K562 (cell line): ENCODE measurements around the gene SELPLG. TPM values are rescaled to one million over a fixed set of nuclear protein-coding genes. Genes with fewer than 3 reads are reported as not detected.

Experiments
- ATAC-seq: fragments of 200-7000 bp; cut with Tn5 transposase; 3 replicates; pipeline ENCODE4 v1.9.1; 2020; ENCODE audit warnings: moderate library complexity
- BruUV-seq: library from RNA; stranded (reverse); fragments of 400-500 nt; replicated peaks from 2 replicates; lab custom pipeline; 2021; lab: Mats Ljungman, UMichigan
- CTCF ChIA-PET: fragments of 300-600 bp; formaldehyde crosslinking; extraction: SDS; loops from one replicate; lab custom pipeline; 2021; ENCODE audit warnings: low intra/inter-chr PET ratio; lab: Yijun Ruan, JAX
- POLR2A ChIA-PET: fragments of 300-600, 350-650 bp; sonication (Branson Sonifier 250); formaldehyde crosslinking; extraction: SDS; loops from one replicate; lab custom pipeline; 2021; ENCODE audit warnings: antibody characterized with exemption, inconsistent platforms; lab: Yijun Ruan, JAX
- DNase-seq, 4 experiments: peaks; one replicate each; pipeline versions ENCODE4 v3.0.0 to v3.0.0-alpha.2; 2011 to 2018; ENCODE audit warnings: low spot score in 3 of 4, mixed read lengths in 3 of 4; ENCODE audit errors: extremely low read depth in 1 of 4
- FAIRE-seq: peaks from 2 replicates; lab custom pipeline; 2011; peaks lifted over from hg19 to GRCh38; lab: Jason Lieb, UNC
- H2AFZ ChIP-seq: 2 replicates; pipeline ENCODE4 v1.6.0; 2011; ENCODE audit warnings: low read depth, low read length, control low read depth, inconsistent platforms
- H3K27ac ChIP-seq: fragments of 200-600 bp; 3 replicates; pipeline ENCODE4 v1.8.0; 2011; ENCODE audit warnings: low read depth, mild to moderate bottlenecking, control low read depth, inconsistent platforms, low read length, moderate library complexity, mixed read lengths; ENCODE audit errors: extremely low read depth
- H3K27me3 ChIP-seq, 2 experiments: fragments of 300-600 bp in 1 of 2; 2 replicates in 1 of 2; 3 replicates in 1 of 2; pipeline versions ENCODE4 v1.6.0 to v1.8.0; 2011; ENCODE audit warnings: inconsistent platforms in 2 of 2, low read length in 2 of 2, mild to moderate bottlenecking in 1 of 2, mixed read lengths in 1 of 2, moderate library complexity in 1 of 2; ENCODE audit not compliant: control insufficient read depth in 2 of 2, insufficient read depth in 2 of 2
- H3K36me3 ChIP-seq: fragments of 300-600 bp; 3 replicates; pipeline ENCODE4 v1.8.0; 2011; ENCODE audit warnings: mild to moderate bottlenecking, low read length, inconsistent platforms; ENCODE audit not compliant: control insufficient read depth, insufficient read depth
- H3K4me1 ChIP-seq, 2 experiments: fragments of 200-600 bp in 1 of 2; replicated peaks in 1 of 2; 2 replicates in 1 of 2; 3 replicates in 1 of 2; pipeline versions ENCODE4 v1.5.1 to v1.8.0; 2011; ENCODE audit warnings: inconsistent platforms in 2 of 2, low read length in 2 of 2, mild to moderate bottlenecking in 1 of 2, mixed read lengths in 1 of 2, moderate library complexity in 1 of 2; ENCODE audit not compliant: control insufficient read depth in 2 of 2, insufficient read depth in 2 of 2
- H3K4me2 ChIP-seq: 2 replicates; pipeline ENCODE4 v1.6.1; 2011; ENCODE audit warnings: low read length, control low read depth, inconsistent platforms, mixed read lengths; ENCODE audit not compliant: insufficient read depth
- H3K4me3 ChIP-seq: fragments of 200-600 bp; sonication (generic), shearing (Covaris generic); 2 replicates; pipeline ENCODE4 v1.5.1; 2016; ENCODE audit warnings: control low read depth, inconsistent platforms
- H3K79me2 ChIP-seq: fragments of 200-600 bp; 3 replicates; pipeline ENCODE4 v1.8.0; 2011; ENCODE audit warnings: low read length, inconsistent platforms; ENCODE audit not compliant: control insufficient read depth, insufficient read depth
- H3K9ac ChIP-seq, 2 experiments: 2 replicates each; pipeline versions ENCODE4 v1.6.0 to v1.6.1; 2011; ENCODE audit warnings: low read depth in 2 of 2, low read length in 2 of 2, control low read depth in 1 of 2, inconsistent platforms in 1 of 2, mild to moderate bottlenecking in 1 of 2, mixed read lengths in 1 of 2; ENCODE audit not compliant: insufficient read depth in 1 of 2
- H3K9me1 ChIP-seq: one replicate; pipeline ENCODE4 v1.6.0; 2011; ENCODE audit warnings: inconsistent platforms, mild to moderate bottlenecking, low read length, moderate library complexity; ENCODE audit not compliant: control insufficient read depth, insufficient read depth
- H3K9me3 ChIP-seq: replicated peaks from 2 replicates; pipeline ENCODE4 v1.5.1; 2011; ENCODE audit warnings: low read depth, low read length, inconsistent platforms; ENCODE audit not compliant: control insufficient read depth, insufficient read depth
- H4K20me1 ChIP-seq: replicated peaks from 2 replicates; pipeline ENCODE4 v1.6.1; 2011; ENCODE audit warnings: low read length, inconsistent platforms, mixed read lengths; ENCODE audit not compliant: control insufficient read depth, insufficient read depth
- BCOR ChIP-seq: fragments of 450-650 bp; IDR thresholded peaks from 2 replicates; pipeline ENCODE4 v1.6.1; 2016
- BRD9 ChIP-seq: fragments of 450-650 bp; IDR thresholded peaks from 2 replicates; pipeline ENCODE4 v1.6.1; 2018; ENCODE audit warnings: low read depth; ENCODE audit not compliant: partially characterized antibody
- CBX1 ChIP-seq: sonication (generic); IDR thresholded peaks from 2 replicates; pipeline ENCODE4 v1.6.1; 2016; ENCODE audit warnings: antibody characterized with exemption, low read depth, mild to moderate bottlenecking
- CBX3 ChIP-seq, 2 experiments: IDR thresholded peaks; 1 replicate in 1 of 2; 2 replicates in 1 of 2; pipeline ENCODE4 v1.6.1; 2012; ENCODE audit warnings: inconsistent platforms in 2 of 2, low read length in 2 of 2, borderline replicate concordance in 1 of 2, control low read depth in 1 of 2
- CGGBP1 ChIP-seq: fragments of 250-450 bp; sonication (Bioruptor Pico); IDR thresholded peaks from 2 replicates; pipeline ENCODE4 v1.9.0; 2021; ENCODE audit warnings: mild to moderate bottlenecking
- EZH2 ChIP-seq: IDR thresholded peaks from 2 replicates; pipeline ENCODE4 v1.6.1; 2012; ENCODE audit warnings: low read depth, mild to moderate bottlenecking, inconsistent platforms, low read length, borderline replicate concordance
- GABPB1 ChIP-seq: sonication (generic); formaldehyde crosslinking; IDR thresholded peaks from 2 replicates; pipeline ENCODE4 v1.8.0; 2022; ENCODE audit warnings: mild to moderate bottlenecking, missing genetic modification reagents
- HLTF ChIP-seq: fragments of 450-650 bp; IDR thresholded peaks from 2 replicates; pipeline ENCODE4 v1.6.1; 2016
- KDM1A ChIP-seq, 2 experiments: fragments of 450-650 bp; IDR thresholded peaks; 2 replicates each; pipeline ENCODE4 v1.6.1; 2016; ENCODE audit warnings: mild to moderate bottlenecking in 2 of 2
- LEF1 ChIP-seq: fragments of 450-650 bp; IDR thresholded peaks from 2 replicates; pipeline ENCODE4 v1.6.1; 2016; ENCODE audit warnings: mild to moderate bottlenecking
- NELFE ChIP-seq: IDR thresholded peaks from 2 replicates; pipeline ENCODE4 v1.6.1; 2011; ENCODE audit warnings: mild to moderate bottlenecking; ENCODE audit not compliant: insufficient read depth, insufficient read length
- PTBP1 ChIP-seq: fragments of 200-400 bp; formaldehyde crosslinking; IDR thresholded peaks from 2 replicates; pipeline ENCODE4 v1.6.1; 2017; ENCODE audit warnings: low read depth, low read length
- PURB ChIP-seq: sonication (generic); formaldehyde crosslinking; IDR thresholded peaks from 2 replicates; pipeline ENCODE4 v1.9.0; 2021; ENCODE audit warnings: low read depth, mild to moderate bottlenecking, missing genetic modification reagents
- RBM25 ChIP-seq: fragments of 200-400 bp; formaldehyde crosslinking; IDR thresholded peaks from 2 replicates; pipeline ENCODE4 v1.6.1; 2018; ENCODE audit warnings: low read length, low read depth, moderate library complexity; ENCODE audit not compliant: severe bottlenecking
- TRIM28 ChIP-seq: fragments of 450-650 bp; IDR thresholded peaks from 2 replicates; pipeline ENCODE4 v1.6.1; 2017
- ZNF184 ChIP-seq: sonication (generic); formaldehyde crosslinking; IDR thresholded peaks from 2 replicates; pipeline ENCODE4 v1.5.0; 2020; ENCODE audit warnings: missing genetic modification reagents
- ZNF77 ChIP-seq: fragments of 250-450 bp; sonication (Bioruptor Pico); IDR thresholded peaks from 2 replicates; pipeline ENCODE4 v1.5.0; 2020
- WGBS: fragments of 100-300 bp; shearing (Covaris generic); methylation state at CpG from one replicate; pipeline ENCODE4 v1.1.6; 2016; ENCODE audit warnings: low coverage, mixed read lengths; ENCODE audit not compliant: insufficient coverage; ENCODE audit errors: missing lambda C conversion rate; 5-methylcytosine and 5-hydroxymethylcytosine counted together
- in situ Hi-C: fragments of 300-500 bp; cut with MboI; formaldehyde crosslinking; loops from 4 replicates; pipeline ENCODE4 v1.15.0; 2018; ENCODE audit warnings: inconsistent platforms, mixed read lengths
- intact Hi-C: fragments of 100-400 bp; cut with micrococcal nuclease; formaldehyde crosslinking; loops from 2 replicates; pipeline ENCODE4 v1.14.2; 2022
- polyA plus RNA-seq, 8 experiments: library from polyadenylated mRNA; depleted of rRNA in 4 of 8; stranded (reverse) in 5 of 8; unstranded in 3 of 8; fragments of >200 nt; fragmentation: Nextera tagmentation in 2 of 8; fragmentation: Illumina TruSeq in 1 of 8; extraction: Ambion mirVana in 2 of 8; extraction: Trizol in 1 of 8; gene quantifications; 2 replicates each; pipeline versions ENCODE4 v1.2.1 to v1.2.3, GENCODE V29; 2011 to 2014; ENCODE audit warnings: inconsistent platforms in 1 of 8, missing spikeins in 1 of 8
- total RNA-seq, 7 experiments: library from RNA; depleted of rRNA in 6 of 7; stranded (reverse); fragments of >200 nt in 6 of 7; fragmentation: Illumina TruSeq in 2 of 7; extraction: Trizol in 2 of 7; gene quantifications; 2 replicates each; pipeline versions ENCODE4 v1.2.1 to v1.2.3, GENCODE V29; 2011 to 2021; ENCODE audit warnings: low replicate concordance in 1 of 7

The SELPLG gene
- total and polyA plus RNA-seq, 9 of the 15 experiments (the other 6 are each of a cell fraction or from before 2014, with no cell fraction given): 0.22 to 10.2 (median 1.7) TPM

DNA sequence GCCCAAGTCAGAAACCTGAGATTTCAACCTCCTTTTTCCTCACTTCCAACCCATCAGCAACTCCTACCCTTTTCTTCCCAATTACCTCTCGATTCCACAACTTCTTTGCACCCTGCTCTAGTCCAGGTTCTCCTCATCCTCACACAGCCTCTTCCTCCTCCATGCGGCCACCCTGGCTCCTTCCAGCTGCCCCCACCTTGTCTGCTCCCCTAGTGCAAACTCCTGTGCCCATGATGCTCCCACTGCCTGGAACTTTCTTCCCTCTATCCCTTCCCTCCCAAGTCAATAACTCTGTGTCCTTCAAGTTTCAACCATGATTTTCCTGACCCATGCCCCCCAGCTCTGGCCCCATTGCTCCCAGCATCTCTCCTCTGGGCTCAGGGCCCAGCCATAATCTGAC lies 17.3 kb downstream of the SELPLG start:
- in situ Hi-C loops: loop anchor here (5.0 kb wide), 1 partner anchor 49 kb away; no protein-coding TSS in a partner anchor
- TF ChIP-seq CGGBP1 (CRISPR knock-in tag) (no peak), NELFE (no peak)
- Histone ChIP-seq H3K79me2 (no peaks in the 10 kb centered on the region), H3K9ac (no peak overlapping the region), H4K20me1 (no peaks in the 10 kb centered on the region), H3K27ac (no peak overlapping the region), H3K9me3 (no peaks in the 10 kb centered on the region), H3K27me3 (no peaks in the 10 kb centered on the region), H3K4me2 (no peak overlapping the region), H3K9me1 (no peaks in the 10 kb centered on the region), H3K36me3 (no peaks in the 10 kb centered on the region), H3K4me1 (peaks cover 8 to 12% of the 10 kb centered on the region in 2 experiments; a peak in 2 of 5 replicates), H2AFZ (no peak overlapping the region), H3K4me3 (no peak overlapping the region)
- WGBS: 51% methylated on average over 2 of the region's 2 CpGs
- ATAC-seq (no peak), DNase-seq (no peak), FAIRE-seq (no peak)
- intact Hi-C loops: no loop called here
- BruUV-seq: no TSS peak
- CTCF ChIA-PET: no interaction called here
- POLR2A ChIA-PET: interaction anchor here (0.6 to 1.7 kb wide), 3 partner anchors 11 to 28 kb away, joined by 3 to 10 read pairs (median 5); no protein-coding TSS in a partner anchor

- H3K27ac ChIP-seq: no peak overlapping the region
- intact Hi-C loops: no loop called here
- in situ Hi-C loops: loop anchor here (5.0 kb wide), 1 partner anchor 49 kb away; no protein-coding TSS in a partner anchor
- H3K79me2 ChIP-seq: no peaks in the 10 kb centered on the region
- peaks cover 8 to 12% of the 10 kb centered on the region in 2 experiments; a peak in 2 of 5 replicates for H3K4me1 ChIP-seq
- H3K36me3 ChIP-seq: no peaks in the 10 kb centered on the region
- POLR2A ChIA-PET: interaction anchor here (0.6 to 1.7 kb wide), 3 partner anchors 12 to 27 kb away, joined by 3 to 10 read pairs (median 5); no protein-coding TSS in a partner anchor
- no peak overlapping the region for H3K4me3 ChIP-seq
- CTCF ChIA-PET: no interaction called here
- H4K20me1 ChIP-seq: no peaks in the 10 kb centered on the region
- no TSS peak for BruUV-seq
- no peak for ATAC-seq
- H3K9me3 ChIP-seq: no peaks in the 10 kb centered on the region
- H2AFZ ChIP-seq: no peak overlapping the region
- peak; percentile 98 for TF ChIP-seq ZNF184 (CRISPR knock-in tag)
- TF ChIP-seq EZH2: no peak
- TF ChIP-seq GABPB1 (CRISPR knock-in tag): no peak
- no peak for TF ChIP-seq ZNF77
- peak; percentile 81 for TF ChIP-seq TRIM28
- TF ChIP-seq KDM1A (IDR thresholded peaks at IDR 0.05): peak in 1 of 2 experiments; percentile 53; a peak in 2 of 4 replicates
- peak; percentile 59 for TF ChIP-seq BCOR
- TF ChIP-seq BRD9: no peak
- TF ChIP-seq PTBP1: no peak
- no peak for TF ChIP-seq LEF1
- TF ChIP-seq RBM25: peak; percentile 85
- peak in 1 of 2 experiments; percentile 72; a peak in 2 of 3 replicates for TF ChIP-seq CBX3 (IDR thresholded peaks at IDR 0.05; ENCODE audit: borderline replicate concordance in 1 of 2, low read length in 2 of 2)
- peak; percentile 66; the same call in 1 of the 2 replicates for TF ChIP-seq CBX1
- no peak for TF ChIP-seq PURB (CRISPR knock-in tag)
- peak; percentile 87 for TF ChIP-seq HLTF
- no peak overlapping the region for H3K9ac ChIP-seq
- no peak for FAIRE-seq
- H3K4me2 ChIP-seq: no peak overlapping the region
- no peaks in the 10 kb centered on the region for H3K9me1 ChIP-seq
- H3K27me3 ChIP-seq: no peaks in the 10 kb centered on the region
- 20% methylated on average over 1 of the region's 1 CpG for WGBS
- DNase-seq: no peak
Measured at GRCh38 chr12:108615918-108616317, 17.8 kb downstream of the SELPLG start.
